Measurements from ENCODE around the gene IL25. TPM values are rescaled to one million over a fixed set of nuclear protein-coding genes. Genes with fewer than 3 reads are reported as not detected.

Gene IL25
- total and polyA plus RNA-seq, 2 experiments from 2014 or later, result not detected

DNA sequence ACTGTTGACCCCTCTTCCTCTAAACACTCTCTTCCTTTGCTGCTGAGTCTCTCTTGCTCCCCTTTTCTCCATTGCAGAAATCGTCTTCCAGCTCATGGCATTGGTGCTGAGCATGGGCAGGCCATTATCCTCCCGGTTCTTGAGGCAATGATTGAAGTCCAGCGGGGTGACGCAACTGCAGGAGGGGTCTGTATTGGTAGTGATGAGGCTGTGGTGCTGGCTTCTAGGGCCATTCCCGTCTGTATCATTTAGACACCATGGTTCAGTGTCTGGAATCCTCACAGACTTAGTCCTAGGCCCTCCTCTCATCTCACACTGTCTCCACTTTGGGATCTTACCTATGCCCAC, 19.2 kb upstream of the IL25 start (continued):
- TF ChIP-seq, protein P1, sequence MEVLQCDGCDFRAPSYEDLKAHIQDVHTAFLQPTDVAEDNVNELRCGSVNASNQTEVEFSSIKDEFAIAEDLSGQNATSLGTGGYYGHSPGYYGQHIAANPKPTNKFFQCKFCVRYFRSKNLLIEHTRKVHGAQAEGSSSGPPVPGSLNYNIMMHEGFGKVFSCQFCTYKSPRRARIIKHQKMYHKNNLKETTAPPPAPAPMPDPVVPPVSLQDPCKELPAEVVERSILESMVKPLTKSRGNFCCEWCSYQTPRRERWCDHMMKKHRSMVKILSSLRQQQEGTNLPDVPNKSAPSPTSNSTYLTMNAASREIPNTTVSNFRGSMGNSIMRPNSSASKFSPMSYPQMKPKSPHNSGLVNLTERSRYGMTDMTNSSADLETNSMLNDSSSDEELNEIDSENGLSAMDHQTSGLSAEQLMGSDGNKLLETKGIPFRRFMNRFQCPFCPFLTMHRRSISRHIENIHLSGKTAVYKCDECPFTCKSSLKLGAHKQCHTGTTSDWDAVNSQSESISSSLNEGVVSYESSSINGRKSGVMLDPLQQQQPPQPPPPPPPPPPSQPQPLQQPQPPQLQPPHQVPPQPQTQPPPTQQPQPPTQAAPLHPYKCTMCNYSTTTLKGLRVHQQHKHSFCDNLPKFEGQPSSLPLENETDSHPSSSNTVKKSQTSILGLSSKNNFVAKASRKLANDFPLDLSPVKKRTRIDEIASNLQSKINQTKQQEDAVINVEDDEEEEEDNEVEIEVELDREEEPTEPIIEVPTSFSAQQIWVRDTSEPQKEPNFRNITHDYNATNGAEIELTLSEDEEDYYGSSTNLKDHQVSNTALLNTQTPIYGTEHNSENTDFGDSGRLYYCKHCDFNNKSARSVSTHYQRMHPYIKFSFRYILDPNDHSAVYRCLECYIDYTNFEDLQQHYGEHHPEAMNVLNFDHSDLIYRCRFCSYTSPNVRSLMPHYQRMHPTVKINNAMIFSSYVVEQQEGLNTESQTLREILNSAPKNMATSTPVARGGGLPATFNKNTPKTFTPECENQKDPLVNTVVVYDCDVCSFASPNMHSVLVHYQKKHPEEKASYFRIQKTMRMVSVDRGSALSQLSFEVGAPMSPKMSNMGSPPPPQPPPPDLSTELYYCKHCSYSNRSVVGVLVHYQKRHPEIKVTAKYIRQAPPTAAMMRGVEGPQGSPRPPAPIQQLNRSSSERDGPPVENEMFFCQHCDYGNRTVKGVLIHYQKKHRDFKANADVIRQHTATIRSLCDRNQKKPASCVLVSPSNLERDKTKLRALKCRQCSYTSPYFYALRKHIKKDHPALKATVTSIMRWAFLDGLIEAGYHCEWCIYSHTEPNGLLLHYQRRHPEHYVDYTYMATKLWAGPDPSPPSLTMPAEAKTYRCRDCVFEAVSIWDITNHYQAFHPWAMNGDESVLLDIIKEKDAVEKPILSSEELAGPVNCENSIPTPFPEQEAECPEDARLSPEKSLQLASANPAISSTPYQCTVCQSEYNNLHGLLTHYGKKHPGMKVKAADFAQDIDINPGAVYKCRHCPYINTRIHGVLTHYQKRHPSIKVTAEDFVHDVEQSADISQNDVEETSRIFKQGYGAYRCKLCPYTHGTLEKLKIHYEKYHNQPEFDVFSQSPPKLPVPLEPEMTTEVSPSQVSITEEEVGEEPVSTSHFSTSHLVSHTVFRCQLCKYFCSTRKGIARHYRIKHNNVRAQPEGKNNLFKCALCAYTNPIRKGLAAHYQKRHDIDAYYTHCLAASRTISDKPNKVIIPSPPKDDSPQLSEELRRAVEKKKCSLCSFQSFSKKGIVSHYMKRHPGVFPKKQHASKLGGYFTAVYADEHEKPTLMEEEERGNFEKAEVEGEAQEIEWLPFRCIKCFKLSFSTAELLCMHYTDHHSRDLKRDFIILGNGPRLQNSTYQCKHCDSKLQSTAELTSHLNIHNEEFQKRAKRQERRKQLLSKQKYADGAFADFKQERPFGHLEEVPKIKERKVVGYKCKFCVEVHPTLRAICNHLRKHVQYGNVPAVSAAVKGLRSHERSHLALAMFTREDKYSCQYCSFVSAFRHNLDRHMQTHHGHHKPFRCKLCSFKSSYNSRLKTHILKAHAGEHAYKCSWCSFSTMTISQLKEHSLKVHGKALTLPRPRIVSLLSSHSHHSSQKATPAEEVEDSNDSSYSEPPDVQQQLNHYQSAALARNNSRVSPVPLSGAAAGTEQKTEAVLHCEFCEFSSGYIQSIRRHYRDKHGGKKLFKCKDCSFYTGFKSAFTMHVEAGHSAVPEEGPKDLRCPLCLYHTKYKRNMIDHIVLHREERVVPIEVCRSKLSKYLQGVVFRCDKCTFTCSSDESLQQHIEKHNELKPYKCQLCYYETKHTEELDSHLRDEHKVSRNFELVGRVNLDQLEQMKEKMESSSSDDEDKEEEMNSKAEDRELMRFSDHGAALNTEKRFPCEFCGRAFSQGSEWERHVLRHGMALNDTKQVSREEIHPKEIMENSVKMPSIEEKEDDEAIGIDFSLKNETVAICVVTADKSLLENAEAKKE (CRISPR knock-in tag; IDR thresholded peaks at IDR 0.05), result no peak
- TF ChIP-seq POLR2AphosphoS5 (IDR thresholded peaks at IDR 0.05; ENCODE audit: low read depth), result no peak

DNA sequence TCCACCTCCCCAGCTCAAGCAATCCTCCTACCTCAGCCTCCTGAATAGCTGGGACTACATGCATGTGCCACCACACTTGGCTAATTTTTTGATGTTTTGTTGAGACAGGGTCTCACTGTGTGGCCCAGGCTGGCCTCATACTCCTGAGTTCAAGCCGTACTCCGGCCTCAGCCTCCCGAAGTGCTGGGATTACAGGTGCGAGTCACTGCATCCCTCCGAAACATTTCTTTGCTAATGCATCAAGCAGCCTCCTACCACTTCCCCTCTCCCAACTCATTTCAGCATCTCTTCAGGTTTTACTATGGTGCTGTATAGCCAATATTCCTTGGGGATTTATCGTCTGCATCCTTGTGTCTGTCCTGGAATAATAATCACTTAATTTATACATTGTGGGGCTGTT, 17.6 kb upstream of the IL25 start:
- no peak overlapping the region for H3K4me2 ChIP-seq
- peaks cover 16% of the 10 kb centered on the region for H3K27me3 Mint-ChIP-seq (ENCODE audit: insufficient read depth, low read depth, poor library complexity)
- H3F3A ChIP-seq (replicated peaks; ENCODE audit: low read depth), result no peaks in the 10 kb centered on the region
- H3K4me3 Mint-ChIP-seq, result no peak overlapping the region
- TF ChIP-seq, protein P1 (CRISPR knock-in tag; IDR thresholded peaks at IDR 0.05), result no peak
- TF ChIP-seq POLR2AphosphoS5 (IDR thresholded peaks at IDR 0.05; ENCODE audit: low read depth) (no peak), EZH2phosphoT487 (IDR thresholded peaks at IDR 0.05; ENCODE audit: unreplicated experiment) (no peak), CREB1 (CRISPR knock-in tag; IDR thresholded peaks at IDR 0.05; ENCODE audit: low read depth) (no peak)
- TF ChIP-seq, protein P2, sequence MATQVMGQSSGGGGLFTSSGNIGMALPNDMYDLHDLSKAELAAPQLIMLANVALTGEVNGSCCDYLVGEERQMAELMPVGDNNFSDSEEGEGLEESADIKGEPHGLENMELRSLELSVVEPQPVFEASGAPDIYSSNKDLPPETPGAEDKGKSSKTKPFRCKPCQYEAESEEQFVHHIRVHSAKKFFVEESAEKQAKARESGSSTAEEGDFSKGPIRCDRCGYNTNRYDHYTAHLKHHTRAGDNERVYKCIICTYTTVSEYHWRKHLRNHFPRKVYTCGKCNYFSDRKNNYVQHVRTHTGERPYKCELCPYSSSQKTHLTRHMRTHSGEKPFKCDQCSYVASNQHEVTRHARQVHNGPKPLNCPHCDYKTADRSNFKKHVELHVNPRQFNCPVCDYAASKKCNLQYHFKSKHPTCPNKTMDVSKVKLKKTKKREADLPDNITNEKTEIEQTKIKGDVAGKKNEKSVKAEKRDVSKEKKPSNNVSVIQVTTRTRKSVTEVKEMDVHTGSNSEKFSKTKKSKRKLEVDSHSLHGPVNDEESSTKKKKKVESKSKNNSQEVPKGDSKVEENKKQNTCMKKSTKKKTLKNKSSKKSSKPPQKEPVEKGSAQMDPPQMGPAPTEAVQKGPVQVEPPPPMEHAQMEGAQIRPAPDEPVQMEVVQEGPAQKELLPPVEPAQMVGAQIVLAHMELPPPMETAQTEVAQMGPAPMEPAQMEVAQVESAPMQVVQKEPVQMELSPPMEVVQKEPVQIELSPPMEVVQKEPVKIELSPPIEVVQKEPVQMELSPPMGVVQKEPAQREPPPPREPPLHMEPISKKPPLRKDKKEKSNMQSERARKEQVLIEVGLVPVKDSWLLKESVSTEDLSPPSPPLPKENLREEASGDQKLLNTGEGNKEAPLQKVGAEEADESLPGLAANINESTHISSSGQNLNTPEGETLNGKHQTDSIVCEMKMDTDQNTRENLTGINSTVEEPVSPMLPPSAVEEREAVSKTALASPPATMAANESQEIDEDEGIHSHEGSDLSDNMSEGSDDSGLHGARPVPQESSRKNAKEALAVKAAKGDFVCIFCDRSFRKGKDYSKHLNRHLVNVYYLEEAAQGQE (IDR thresholded peaks at IDR 0.05; ENCODE audit: unreplicated experiment), result no peak
- no peak overlapping the region for H3K4me3 ChIP-seq
- DNase-seq (ENCODE audit: low spot score) (no peak), ATAC-seq (no peak)
- H3K36me3 Mint-ChIP-seq (ENCODE audit: low read depth), result peaks cover 24% of the 10 kb centered on the region
- H3K27ac ChIP-seq (ENCODE audit: low read depth), result no peak overlapping the region
- peaks cover 5% of the 10 kb centered on the region; the same call in 1 of the 2 replicates for H3K4me1 ChIP-seq (ENCODE audit: insufficient read depth)
- peaks cover 5% of the 10 kb centered on the region; the same call in 1 of the 2 replicates for H4K20me1 ChIP-seq (replicated peaks; ENCODE audit: insufficient read depth)
- no peaks in the 10 kb centered on the region for H3K36me3 ChIP-seq (ENCODE audit: insufficient read depth)
- H3K27me3 ChIP-seq (ENCODE audit: insufficient read depth), result peaks cover 37% of the 10 kb centered on the region
- H3K79me2 ChIP-seq (replicated peaks; ENCODE audit: insufficient read depth), result no peaks in the 10 kb centered on the region
- H3K4me1 Mint-ChIP-seq, result peaks cover 12% of the 10 kb centered on the region
- no peaks in the 10 kb centered on the region; the same call in 1 of the 3 replicates for H3K9me3 Mint-ChIP-seq
- no peaks in the 10 kb centered on the region for H3K9me2 ChIP-seq (ENCODE audit: insufficient read depth)
- H3K27ac Mint-ChIP-seq, result no peak overlapping the region
- no peak overlapping the region for H2AFZ ChIP-seq

Data from GM23338 (cell line).